Measurements from ENCODE around the gene REV3L. TPM values are rescaled to one million over a fixed set of nuclear protein-coding genes. Genes with fewer than 3 reads are reported as not detected.

Gene REV3L
- total and polyA plus RNA-seq, 2 of the 8 experiments (the other 6 are each of a cell fraction or from before 2014, with no cell fraction given), result 2.1 to 6.6 TPM

GRCh38 chr6:111487661-111488060 is 4.6 kb upstream of the REV3L start:
- DNase-seq (ENCODE audit: low read depth in 1 of 2, low spot score in 2 of 2), result no peak
- peaks cover 5 to 61% of the 10 kb centered on the region in 2 experiments for H3K79me2 ChIP-seq (ENCODE audit: control insufficient read depth in 1 of 2, insufficient read depth in 2 of 2, low read length in 2 of 2)
- TF ChIP-seq TCF12 (IDR thresholded peaks at IDR 0.05; ENCODE audit: low read depth, low read length) (no peak), RXRA (IDR thresholded peaks at IDR 0.05; ENCODE audit: insufficient read depth, low read depth, low read length) (no peak), SIX5 (IDR thresholded peaks at IDR 0.05; ENCODE audit: low read depth, low read length) (no peak), EGR1 (IDR thresholded peaks at IDR 0.05; ENCODE audit: borderline replicate concordance, low read depth, low read length) (no peak), POLR2A (IDR thresholded peaks at IDR 0.05; ENCODE audit: control extremely low read depth in 1 of 2, low read depth in 2 of 2, low read length in 2 of 2) (no peak), PHF8 (conservative IDR thresholded peaks at IDR 0.05; ENCODE audit: low read depth, low read length) (no peak), GABPA (IDR thresholded peaks at IDR 0.05; ENCODE audit: borderline replicate concordance, insufficient read depth, low read length) (no peak), EP300 (IDR thresholded peaks at IDR 0.05; ENCODE audit: borderline replicate concordance in 1 of 2, low read depth in 2 of 2, low read length in 2 of 2) (no peak), HDAC2 (IDR thresholded peaks at IDR 0.05; ENCODE audit: borderline replicate concordance in 1 of 2, low read depth in 2 of 2, low read length in 2 of 2) (no peak), CBX8 (IDR thresholded peaks at IDR 0.05; ENCODE audit: borderline replicate concordance, low read depth, low read length) (no peak), NRF1 (IDR thresholded peaks at IDR 0.05; ENCODE audit: low read depth, low read length) (no peak), CHD2 (IDR thresholded peaks at IDR 0.05; ENCODE audit: low read length) (no peak), FOSL1 (IDR thresholded peaks at IDR 0.05; ENCODE audit: insufficient read depth, low read depth, low read length) (no peak), CREB1 (IDR thresholded peaks at IDR 0.05) (no peak)

More at GRCh38 chr6:111487661-111488060, 4.6 kb upstream of the REV3L start:
- no peak overlapping the region for H4K91ac ChIP-seq (replicated peaks; ENCODE audit: insufficient read length, low read length)
- H3K4me2 ChIP-seq (ENCODE audit: insufficient read depth in 1 of 2, low read depth in 2 of 2, low read length in 2 of 2), result no peak overlapping the region
- no peak overlapping the region for H2AFZ ChIP-seq (ENCODE audit: low read length)
- no peak overlapping the region for H3K56ac ChIP-seq (replicated peaks; ENCODE audit: insufficient read length, low read depth, low read length)
- H3K4me3 ChIP-seq (ENCODE audit: extremely low read depth in 1 of 4, insufficient read depth in 2 of 4, low read depth in 3 of 4, low read length in 4 of 4), result no peak overlapping the region
- no peak overlapping the region for H4K5ac ChIP-seq (ENCODE audit: insufficient read length, low read depth, low read length)
- peaks cover 4% of the 10 kb centered on the region for H3K23me2 ChIP-seq (ENCODE audit: low read depth, low read length)
- no peak overlapping the region for H3K4ac ChIP-seq (replicated peaks; ENCODE audit: insufficient read length, low read depth, low read length)
- H2BK5ac ChIP-seq (ENCODE audit: low read depth, low read length), result no peak overlapping the region
- H2BK20ac ChIP-seq (ENCODE audit: low read length), result no peak overlapping the region
- H2AK5ac ChIP-seq (ENCODE audit: low read depth, low read length), result no peak overlapping the region
- peaks cover 3% of the 10 kb centered on the region for H3K79me1 ChIP-seq (ENCODE audit: low read depth, low read length)
- H2BK12ac ChIP-seq (ENCODE audit: low read depth, low read length), result no peak overlapping the region
- no peak overlapping the region for H2BK120ac ChIP-seq (replicated peaks; ENCODE audit: low read depth, low read length)
- 80% methylated on average over 1 of the region's 1 CpG; no CpG with 5 or more reads in 1 of the 2 experiments for WGBS, 2 experiments (ENCODE audit: extremely low coverage in 1 of 2, insufficient coverage in 1 of 2, insufficient read length in 1 of 2, insufficient replicate concordance in 2 of 2, low coverage in 1 of 2, low lambda C conversion rate in 2 of 2, missing lambda C conversion rate in 1 of 2)
- H3K23ac ChIP-seq (ENCODE audit: insufficient read length), result no peak overlapping the region
- no peak overlapping the region for H3K18ac ChIP-seq (ENCODE audit: extremely low read depth, low read length)
- FAIRE-seq, result no peak
- H2BK15ac ChIP-seq (ENCODE audit: low read length), result no peak overlapping the region; the same call in 1 of the 2 replicates
- no peaks in the 10 kb centered on the region; a peak in 1 of 4 replicates for H3K9me3 ChIP-seq (ENCODE audit: insufficient read depth in 2 of 2, low read depth in 1 of 2, low read length in 1 of 2)
- ChIA-PET POLR2A (ENCODE audit: partially characterized antibody) (interaction anchor here (1.4 kb wide), 1 partner anchor 63 kb away, joined by 3 read pairs; no protein-coding TSS in a partner anchor), CTCF (ENCODE audit: partially characterized antibody) (interaction anchor here (1.0 kb wide), 1 partner anchor 63 kb away, joined by 3 read pairs; no protein-coding TSS in a partner anchor)
- H4K20me1 ChIP-seq (replicated peaks in 1 of 2; ENCODE audit: control insufficient read depth in 1 of 2, insufficient read depth in 2 of 2, low read length in 2 of 2), result no peaks in the 10 kb centered on the region
- no peak overlapping the region for H3K9ac ChIP-seq (replicated peaks in 1 of 4; ENCODE audit: extremely low read depth in 1 of 4, low read depth in 3 of 4, low read length in 3 of 4)
- no peaks in the 10 kb centered on the region for H3K27me3 ChIP-seq (replicated peaks in 1 of 4; ENCODE audit: control insufficient read depth in 3 of 4, extremely low read depth in 1 of 4, insufficient read depth in 3 of 4, low read length in 3 of 4)
- H3K27ac ChIP-seq (ENCODE audit: low read depth, low read length), result no peak overlapping the region
- H4K8ac ChIP-seq (ENCODE audit: extremely low read depth, insufficient read depth, low read length), result no peak overlapping the region
- no peak overlapping the region for H3K14ac ChIP-seq (ENCODE audit: insufficient read length)
- H3K36me3 ChIP-seq (ENCODE audit: control insufficient read depth in 2 of 4, insufficient read depth in 4 of 4, low read length in 3 of 4), result peaks cover 0 to 6% (median 4%) of the 10 kb centered on the region in 4 experiments; a peak in 5 of 8 replicates
- no peaks in the 10 kb centered on the region; a peak in 1 of 7 replicates for H3K4me1 ChIP-seq (replicated peaks in 1 of 4; ENCODE audit: control insufficient read depth in 3 of 4, insufficient read depth in 4 of 4, low read length in 3 of 4)

Data from H1 (cell line).